Mesothelial cell of epicardium (in vitro differentiated cells): ENCODE measurements around the gene CEP131. TPM values are rescaled to one million over a fixed set of nuclear protein-coding genes. Genes with fewer than 3 reads are reported as not detected.

ENCODE experiments used
- DNase-seq, 2 experiments: peaks; one replicate each; pipeline ENCODE4 v3.0.0; 2021; ENCODE audit warnings: low spot score in 2 of 2; ENCODE audit not compliant: unreplicated experiment in 2 of 2
- H3K27ac Mint-ChIP-seq: 2 replicates; pipeline ENCODE4 v1.8.0; 2021; ENCODE audit warnings: mixed read lengths
- H3K27me3 Mint-ChIP-seq: 2 replicates; pipeline ENCODE4 v1.8.0; 2021; ENCODE audit warnings: low read depth, mixed read lengths
- H3K36me3 Mint-ChIP-seq: 2 replicates; pipeline ENCODE4 v1.8.0; 2021; ENCODE audit warnings: mixed read lengths
- H3K4me1 Mint-ChIP-seq: 2 replicates; pipeline ENCODE4 v1.8.0; 2021; ENCODE audit warnings: mixed read lengths
- H3K4me3 Mint-ChIP-seq: 2 replicates; pipeline ENCODE4 v1.8.0; 2021; ENCODE audit warnings: mild to moderate bottlenecking, moderate library complexity, mixed read lengths
- H3K9me3 Mint-ChIP-seq: 2 replicates; pipeline ENCODE4 v1.8.0; 2021; ENCODE audit warnings: mixed read lengths
- CTCF ChIP-seq: fragments of 200-600 bp; sonication (generic); IDR thresholded peaks from one replicate; pipeline ENCODE4 v1.5.0; 2021; ENCODE audit warnings: antibody characterized with exemption; ENCODE audit not compliant: unreplicated experiment
- total RNA-seq: library from RNA; stranded (reverse); gene quantifications from 3 replicates; pipeline ENCODE4 v1.2.1, GENCODE V29; 2021

The CEP131 gene
- total RNA-seq, 1 donor from 2014 or later, result 27.3 TPM

- H3K9me3 Mint-ChIP-seq, result no peaks in the 10 kb centered on the region
Observed at GRCh38 chr17:81198826-81199481, 23.8 kb downstream of the CEP131 start.

GRCh38 chr17:81197831-81198490 is 24.8 kb downstream of the CEP131 start:
- Mint-ChIP-seq H3K4me1 (no peaks in the 10 kb centered on the region), H3K4me3 (no peak overlapping the region), H3K9me3 (no peaks in the 10 kb centered on the region), H3K27me3 (no peaks in the 10 kb centered on the region), H3K27ac (no peak overlapping the region), H3K36me3 (peaks cover 2% of the 10 kb centered on the region)
- no peak for TF ChIP-seq CTCF
- DNase-seq, result peak in 1 of 2 experiments; percentile 12

More at GRCh38 chr17:81198826-81199481, 23.8 kb downstream of the CEP131 start:
- H3K4me1 Mint-ChIP-seq, result no peaks in the 10 kb centered on the region
- no peak for TF ChIP-seq CTCF
- no peak overlapping the region for H3K4me3 Mint-ChIP-seq
- no peak for DNase-seq
- peaks cover 2% of the 10 kb centered on the region for H3K36me3 Mint-ChIP-seq
- no peaks in the 10 kb centered on the region for H3K27me3 Mint-ChIP-seq
- no peak overlapping the region for H3K27ac Mint-ChIP-seq

- TF ChIP-seq CTCF, result no peak
- Mint-ChIP-seq H3K27me3 (no peaks in the 10 kb centered on the region), H3K27ac (no peak overlapping the region), H3K36me3 (peaks cover 2% of the 10 kb centered on the region), H3K4me1 (no peaks in the 10 kb centered on the region), H3K9me3 (no peaks in the 10 kb centered on the region), H3K4me3 (no peak overlapping the region)
- no peak for DNase-seq
Observed at GRCh38 chr17:81197409-81197795, 25.4 kb downstream of the CEP131 start.

- Mint-ChIP-seq H3K4me3 (no peak overlapping the region), H3K36me3 (no peaks in the 10 kb centered on the region), H3K9me3 (no peaks in the 10 kb centered on the region), H3K27me3 (no peaks in the 10 kb centered on the region), H3K27ac (no peak overlapping the region), H3K4me1 (no peaks in the 10 kb centered on the region)
- no peak for DNase-seq
- no peak for TF ChIP-seq CTCF
Observed at GRCh38 chr17:81196505-81197408, 26.0 kb downstream of the CEP131 start.

- H3K27ac Mint-ChIP-seq, result no peak overlapping the region
- no peak overlapping the region for H3K4me3 Mint-ChIP-seq
- H3K9me3 Mint-ChIP-seq, result no peaks in the 10 kb centered on the region
- H3K4me1 Mint-ChIP-seq, result no peaks in the 10 kb centered on the region
- no peak for TF ChIP-seq CTCF
- no peaks in the 10 kb centered on the region for H3K36me3 Mint-ChIP-seq
- no peak for DNase-seq
- no peaks in the 10 kb centered on the region for H3K27me3 Mint-ChIP-seq
Observed at GRCh38 chr17:81195941-81196495, 26.7 kb downstream of the CEP131 start.
